Measurements from ENCODE around the gene PPP6R3.

Gene PPP6R3

DNA sequence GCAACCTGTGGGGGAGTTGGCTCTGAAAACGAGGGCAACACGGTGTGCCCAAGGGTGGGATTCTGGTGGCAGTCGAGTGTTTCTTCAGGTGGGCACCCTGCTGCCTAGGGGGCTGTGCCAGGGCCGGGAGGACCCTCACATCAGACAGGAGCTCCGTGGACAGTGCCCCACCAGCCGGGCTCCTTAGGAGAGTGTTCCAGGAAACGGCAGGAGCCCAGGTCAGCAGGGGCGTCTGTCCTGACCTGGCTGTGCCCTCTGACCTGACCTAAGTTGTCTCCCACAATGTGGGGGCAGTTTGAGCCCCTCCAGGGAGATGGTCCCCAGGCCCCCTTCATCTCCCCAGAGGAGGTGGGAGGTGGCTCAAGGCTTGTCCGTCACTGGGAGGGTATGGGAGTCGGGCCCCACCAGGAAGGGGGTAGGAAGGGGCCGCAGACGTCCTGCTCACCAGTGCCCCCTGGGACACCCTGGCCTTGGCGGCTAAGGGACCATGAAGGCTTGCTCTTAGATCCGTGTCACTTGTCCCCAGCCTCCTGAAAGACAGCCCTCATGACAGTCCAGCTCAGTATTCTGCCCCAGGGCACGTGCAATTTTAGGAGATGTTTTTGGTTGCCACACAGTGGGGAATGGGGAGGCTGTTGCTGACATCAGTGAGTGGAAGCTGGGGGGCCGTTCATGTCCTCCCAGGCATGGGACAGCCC lies 191.6 kb downstream of the PPP6R3 start:
- ATAC-seq = no peak
- Mint-ChIP-seq H3K4me3 (no peak overlapping the region), H3K4me1 (no peaks in the 10 kb centered on the region), H3K27ac (no peak overlapping the region), H3K9me3 (peaks cover 4% of the 10 kb centered on the region), H3K36me3 (no peaks in the 10 kb centered on the region)
- DNase-seq (ENCODE audit: low spot score in 2 of 2) = no peak

DNA sequence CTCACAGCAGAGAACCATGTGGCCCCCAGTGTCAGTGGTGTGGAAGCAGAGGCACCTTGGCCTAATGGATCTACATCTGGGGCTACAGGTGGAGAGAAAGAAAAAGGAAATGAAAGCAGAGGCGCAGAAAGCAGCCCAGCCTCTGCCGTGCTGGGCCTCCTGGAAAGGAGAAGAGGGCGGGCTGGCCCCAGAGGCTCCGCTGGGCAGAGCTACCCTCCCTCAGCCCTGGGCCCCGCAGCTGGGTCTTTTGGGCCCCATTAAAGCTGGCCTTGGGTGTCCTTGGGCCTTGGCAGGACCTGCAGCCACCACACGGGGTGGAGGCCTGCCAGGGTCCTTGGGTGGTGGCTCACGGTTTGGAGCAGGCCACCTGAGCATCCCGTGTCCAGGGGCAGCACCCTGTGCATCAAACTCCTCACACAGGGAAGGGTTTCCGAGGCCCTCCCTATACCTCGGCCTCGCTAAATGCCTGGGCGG lies 192.2 kb downstream of the PPP6R3 start:
- Mint-ChIP-seq H3K9me3 (no peaks in the 10 kb centered on the region), H3K36me3 (no peaks in the 10 kb centered on the region), H3K4me3 (no peak overlapping the region), H3K27ac (no peak overlapping the region), H3K4me1 (no peaks in the 10 kb centered on the region)
- ATAC-seq = no peak
- DNase-seq (ENCODE audit: low spot score in 2 of 2) = no peak

DNA sequence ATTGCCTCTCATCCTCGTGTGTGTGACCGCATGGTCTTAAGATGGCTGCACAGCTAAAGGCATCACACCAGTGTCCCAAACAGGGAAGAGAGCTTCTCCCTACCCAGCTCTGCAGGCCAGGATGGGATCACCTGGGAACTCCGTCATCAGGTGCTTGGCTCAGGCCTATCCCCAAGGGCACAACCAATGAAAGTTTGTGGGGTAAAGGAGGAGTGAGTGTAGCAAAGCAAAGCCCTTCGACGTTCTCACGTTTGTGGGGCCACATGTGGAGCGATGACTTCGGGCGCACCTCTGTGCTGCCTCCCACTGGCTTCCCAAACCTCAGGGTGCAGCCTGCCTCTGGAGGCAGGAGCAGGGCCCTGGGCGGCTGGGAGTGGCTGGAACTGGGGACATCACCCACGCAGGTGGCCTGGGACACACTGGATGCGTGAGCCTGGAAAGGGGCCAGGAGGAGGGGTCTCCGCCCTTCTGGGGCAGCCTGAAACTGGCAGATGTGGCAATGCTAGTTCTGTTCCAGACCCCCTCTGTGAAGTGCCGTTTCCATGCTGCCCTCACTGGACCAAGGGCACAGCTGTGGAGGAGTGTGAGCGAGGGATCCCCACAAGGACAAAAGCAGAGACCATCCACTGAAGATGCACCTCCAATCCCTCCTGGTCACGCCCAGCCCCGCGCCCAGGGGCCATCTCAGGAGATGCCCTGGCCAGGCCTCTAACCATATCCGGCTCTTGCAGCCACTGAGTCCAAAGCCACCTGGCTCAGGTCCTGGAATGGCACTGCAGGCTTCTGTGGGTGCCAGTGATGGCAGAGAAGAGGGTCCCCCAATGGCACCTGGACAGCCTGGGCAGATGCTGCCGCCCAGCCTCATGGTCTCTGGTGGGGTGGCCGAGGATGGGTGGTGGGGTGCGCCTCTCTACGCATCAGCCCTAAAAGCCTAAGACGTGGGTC lies 193.2 kb downstream of the PPP6R3 start:
- Mint-ChIP-seq H3K27ac (no peak overlapping the region), H3K4me3 (no peak overlapping the region), H3K36me3 (no peaks in the 10 kb centered on the region), H3K9me3 (no peaks in the 10 kb centered on the region), H3K4me1 (no peaks in the 10 kb centered on the region)
- ATAC-seq = no peak
- no peak for DNase-seq (ENCODE audit: low spot score in 2 of 2)

DNA sequence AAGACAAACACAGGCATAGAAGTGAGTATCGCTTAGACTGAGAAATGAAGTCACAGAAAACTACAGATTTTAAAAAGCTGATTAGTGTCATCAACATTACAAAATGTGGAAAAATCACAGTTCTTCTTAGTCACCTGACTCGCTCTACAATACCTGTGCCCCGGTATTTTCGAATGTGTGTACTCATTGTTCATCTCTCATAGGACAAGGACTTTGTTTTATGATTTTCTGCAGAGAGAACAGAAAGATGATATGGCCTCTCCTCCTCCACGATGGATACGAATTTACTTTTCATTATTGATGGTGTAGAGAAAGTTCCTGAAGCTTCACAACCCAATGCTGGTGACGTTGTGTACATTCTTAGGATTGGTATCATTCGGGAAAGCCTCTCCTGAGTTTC lies 194.4 kb downstream of the PPP6R3 start:
- Mint-ChIP-seq H3K4me3 (no peak overlapping the region), H3K9me3 (no peaks in the 10 kb centered on the region), H3K36me3 (no peaks in the 10 kb centered on the region), H3K27ac (no peak overlapping the region), H3K4me1 (no peaks in the 10 kb centered on the region)
- ATAC-seq = no peak
- no peak for DNase-seq (ENCODE audit: low spot score in 2 of 2)

DNA sequence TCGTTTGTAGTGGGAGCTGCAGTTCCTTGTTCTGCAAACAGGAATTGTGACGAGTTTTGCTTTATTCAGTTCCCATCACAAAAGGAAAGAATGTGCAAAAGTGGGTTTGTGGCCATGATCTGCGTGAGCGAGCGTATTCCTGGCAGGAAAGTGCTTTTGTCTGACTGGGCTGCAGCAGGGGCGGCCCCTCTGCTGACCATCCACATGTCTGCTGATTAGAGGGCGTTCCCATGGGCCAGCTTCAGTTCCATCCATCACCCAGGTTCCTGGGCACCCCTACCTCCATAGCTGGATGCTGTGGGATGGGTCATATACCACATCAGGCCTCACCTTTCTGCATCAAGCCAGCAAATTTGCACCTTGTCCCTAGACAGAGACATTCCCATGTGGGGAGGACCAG lies 194.9 kb downstream of the PPP6R3 start:
- H3K9me3 Mint-ChIP-seq = no peaks in the 10 kb centered on the region
- no peaks in the 10 kb centered on the region for H3K4me1 Mint-ChIP-seq
- no peak for ATAC-seq
- H3K27ac Mint-ChIP-seq = no peak overlapping the region
- no peak overlapping the region for H3K4me3 Mint-ChIP-seq
- DNase-seq (ENCODE audit: low spot score in 2 of 2) = no peak
- no peaks in the 10 kb centered on the region for H3K36me3 Mint-ChIP-seq

DNA sequence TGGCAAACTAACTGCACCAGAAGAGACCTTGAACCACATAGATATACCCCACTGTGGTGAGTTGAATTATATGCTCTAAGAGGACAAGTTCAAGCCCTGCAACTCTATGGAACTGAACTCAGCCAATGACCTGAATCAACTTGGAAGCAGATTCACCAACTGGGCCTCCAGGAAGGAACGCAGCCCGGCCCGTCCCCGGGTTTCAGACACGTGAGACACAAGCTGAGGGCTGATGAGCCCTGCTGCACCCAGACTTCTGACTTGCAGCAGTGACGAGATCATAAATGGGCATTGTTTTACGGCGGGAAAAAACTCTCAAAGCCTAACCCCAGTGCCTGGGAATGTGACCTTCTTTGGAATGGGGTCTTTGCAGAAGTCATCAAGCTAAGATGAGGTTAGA lies 195.3 kb downstream of the PPP6R3 start:
- Mint-ChIP-seq H3K4me1 (no peaks in the 10 kb centered on the region), H3K4me3 (no peak overlapping the region), H3K27ac (no peak overlapping the region), H3K36me3 (no peaks in the 10 kb centered on the region), H3K9me3 (no peaks in the 10 kb centered on the region)
- ATAC-seq = no peak
- no peak for DNase-seq (ENCODE audit: low spot score in 2 of 2)

DNA sequence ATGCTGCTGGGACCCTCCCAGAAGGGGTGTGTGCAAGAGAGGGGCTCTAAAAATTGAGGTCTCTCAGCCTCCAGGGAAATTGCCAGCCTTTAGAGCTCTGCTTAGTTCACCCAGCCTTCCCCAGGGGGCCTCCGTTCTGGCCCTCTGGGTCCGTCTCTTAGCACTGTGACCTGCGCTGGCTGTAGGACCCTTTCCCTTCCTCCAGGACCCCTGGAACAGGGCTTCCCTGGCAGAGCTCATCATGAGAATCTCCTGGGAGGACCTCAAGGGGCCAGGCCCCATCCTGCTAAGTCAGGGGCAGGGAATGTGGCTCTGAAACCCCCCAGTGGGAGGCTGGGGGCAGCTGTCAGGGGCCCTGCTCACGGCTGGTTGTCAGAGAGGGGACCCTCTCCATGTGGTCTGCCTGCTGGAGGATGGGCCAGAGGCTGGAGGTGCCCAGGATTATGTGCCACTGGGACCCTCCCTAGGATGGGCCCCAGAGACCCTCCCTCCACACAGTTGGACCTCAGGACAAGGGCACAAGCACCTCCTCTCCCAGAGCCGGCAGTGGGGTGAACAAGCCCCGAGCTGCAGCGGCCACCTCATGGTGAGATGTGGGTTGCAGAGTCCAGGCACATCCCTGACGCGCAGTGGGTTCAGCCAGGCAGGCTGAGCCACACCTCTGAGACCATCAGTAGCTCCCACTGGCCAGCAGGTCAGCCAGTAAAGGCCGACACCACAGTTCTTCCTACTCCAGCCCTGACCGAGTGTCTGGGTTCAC lies 196.6 kb downstream of the PPP6R3 start:
- no peak overlapping the region for H3K4me3 Mint-ChIP-seq
- no peak for DNase-seq (ENCODE audit: low spot score in 2 of 2)

DNA sequence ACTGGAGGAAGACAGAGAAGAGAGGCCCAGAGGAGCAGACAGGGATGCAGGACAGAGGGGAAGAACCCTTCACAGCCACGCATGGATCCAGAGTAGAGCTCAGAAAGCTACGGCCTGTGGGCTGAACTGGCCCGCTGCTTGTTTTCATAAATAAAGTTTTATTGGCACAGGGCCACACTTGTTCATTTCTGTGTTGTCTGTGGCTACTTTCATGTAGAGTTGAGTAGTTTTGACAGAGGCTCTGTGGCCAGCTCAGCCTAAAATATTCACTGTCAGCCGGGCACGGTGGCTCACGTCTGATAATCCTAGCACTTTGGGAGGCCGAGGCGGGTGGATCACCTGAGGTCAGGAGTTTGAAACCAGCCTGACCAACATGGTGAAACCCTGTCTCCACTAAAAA lies 197.5 kb downstream of the PPP6R3 start:
- Mint-ChIP-seq H3K9me3 (no peaks in the 10 kb centered on the region), H3K4me1 (no peaks in the 10 kb centered on the region), H3K36me3 (no peaks in the 10 kb centered on the region), H3K27ac (no peak overlapping the region), H3K4me3 (no peak overlapping the region)
- DNase-seq (ENCODE audit: low spot score in 2 of 2) = no peak
- ATAC-seq = no peak

More for the DNA sequence above, 196.6 kb downstream of the PPP6R3 start:
- H3K36me3 Mint-ChIP-seq = no peaks in the 10 kb centered on the region
- no peaks in the 10 kb centered on the region for H3K4me1 Mint-ChIP-seq
- no peak overlapping the region for H3K27ac Mint-ChIP-seq
- no peak for ATAC-seq
- H3K9me3 Mint-ChIP-seq = no peaks in the 10 kb centered on the region

DNA sequence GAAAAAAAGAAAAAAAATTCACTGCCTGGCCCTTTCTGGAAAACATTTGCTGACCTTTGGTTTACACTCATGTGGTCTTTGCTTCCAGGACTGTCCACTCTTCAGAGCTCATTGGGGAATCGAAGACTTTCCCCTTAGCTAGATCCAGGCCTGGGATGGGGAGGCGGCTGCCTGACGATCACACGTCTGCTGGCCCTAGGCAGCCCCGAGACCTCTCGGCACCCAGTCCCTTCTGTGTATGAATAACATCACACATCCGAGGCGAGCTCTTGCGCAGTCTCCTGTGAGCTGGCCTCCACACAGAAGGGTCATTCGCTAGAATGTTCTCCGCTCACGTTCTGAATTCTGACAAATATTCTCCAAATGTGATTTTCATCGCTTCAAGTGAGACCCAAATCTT lies 198.1 kb downstream of the PPP6R3 start:
- ATAC-seq (no peak), DNase-seq (ENCODE audit: low spot score in 2 of 2) (no peak)
- Mint-ChIP-seq H3K4me1 (no peaks in the 10 kb centered on the region), H3K27ac (no peak overlapping the region), H3K9me3 (no peaks in the 10 kb centered on the region), H3K4me3 (no peak overlapping the region), H3K36me3 (no peaks in the 10 kb centered on the region)

DNA sequence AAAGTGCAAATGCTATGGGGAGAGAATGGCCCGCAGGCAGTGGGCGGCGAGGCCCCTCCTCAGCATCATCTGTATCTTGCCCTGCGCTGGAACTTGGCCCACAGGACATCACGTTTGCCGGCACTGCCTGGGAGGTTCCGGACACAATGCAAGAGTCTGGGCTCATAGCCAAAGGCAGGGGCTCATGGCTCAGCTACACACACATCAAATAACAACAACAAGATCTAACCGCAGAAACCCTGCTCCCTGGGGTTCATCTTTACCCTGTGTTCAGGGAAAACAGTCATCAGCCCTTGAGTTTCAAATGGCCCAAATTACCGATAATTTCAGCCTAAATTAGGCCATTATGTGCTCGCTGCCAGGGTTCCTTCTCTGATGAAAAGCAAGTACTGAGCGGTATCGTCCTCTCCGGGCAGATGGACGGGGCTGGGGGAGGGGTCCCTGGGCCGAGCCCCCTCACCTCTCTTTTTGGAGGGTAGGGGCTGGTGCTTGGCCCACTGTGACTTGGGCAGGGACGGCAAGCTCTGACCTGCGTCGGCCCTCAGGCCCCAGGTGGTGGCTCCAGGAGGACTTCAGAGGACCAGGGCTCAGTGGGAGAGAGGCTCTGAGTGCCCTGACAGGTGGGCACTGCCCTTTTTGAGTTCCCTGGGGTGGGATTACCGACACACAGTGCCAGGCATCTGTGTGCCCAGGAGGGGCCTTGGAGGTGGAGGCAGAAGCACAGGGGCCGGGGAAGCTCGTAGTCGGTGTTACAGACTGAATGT lies 198.8 kb downstream of the PPP6R3 start:
- Mint-ChIP-seq H3K4me3 (no peak overlapping the region), H3K9me3 (no peaks in the 10 kb centered on the region), H3K36me3 (no peaks in the 10 kb centered on the region), H3K27ac (no peak overlapping the region), H3K4me1 (no peaks in the 10 kb centered on the region)
- ATAC-seq = no peak
- DNase-seq (ENCODE audit: low spot score in 2 of 2) = no peak

DNA sequence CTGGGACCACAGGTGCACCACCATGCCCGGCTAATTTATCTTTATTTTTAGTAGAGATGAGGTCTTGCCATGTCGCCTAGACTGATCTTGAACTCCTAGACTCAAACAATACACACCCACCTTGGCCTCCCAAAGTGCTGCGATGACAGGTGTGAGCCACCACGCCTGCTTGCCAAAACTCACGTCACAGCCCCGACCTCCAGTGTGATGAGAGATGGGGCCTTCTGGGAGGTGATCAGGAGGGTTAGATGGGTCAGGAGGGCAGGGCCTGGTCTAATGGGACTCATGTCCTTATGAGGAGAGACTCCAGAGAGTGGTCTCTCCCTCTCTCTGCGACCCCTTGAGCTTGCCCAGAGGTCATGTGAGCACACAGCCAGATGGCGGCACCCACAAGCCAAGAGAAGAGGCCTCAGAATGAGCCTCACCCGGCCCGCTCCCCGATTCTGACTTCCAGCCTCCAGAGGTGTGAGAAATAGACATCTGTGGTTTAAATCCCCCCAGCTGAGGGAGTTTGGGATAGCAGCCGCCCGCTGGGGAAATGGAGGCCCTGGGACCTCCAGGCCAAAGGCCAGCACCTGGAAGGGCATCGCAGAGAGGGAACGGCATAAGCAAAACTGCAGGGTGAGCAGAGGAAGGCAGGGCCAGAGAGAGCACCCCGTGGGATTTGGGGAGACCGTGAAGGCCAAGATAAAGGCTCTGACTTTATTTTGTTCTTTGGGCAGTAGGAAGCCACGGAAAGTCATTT lies 199.7 kb downstream of the PPP6R3 start:
- Mint-ChIP-seq H3K4me1 (no peaks in the 10 kb centered on the region), H3K36me3 (no peaks in the 10 kb centered on the region), H3K9me3 (no peaks in the 10 kb centered on the region), H3K4me3 (no peak overlapping the region), H3K27ac (no peak overlapping the region)
- DNase-seq (ENCODE audit: low spot score in 2 of 2) (no peak), ATAC-seq (no peak)

DNA sequence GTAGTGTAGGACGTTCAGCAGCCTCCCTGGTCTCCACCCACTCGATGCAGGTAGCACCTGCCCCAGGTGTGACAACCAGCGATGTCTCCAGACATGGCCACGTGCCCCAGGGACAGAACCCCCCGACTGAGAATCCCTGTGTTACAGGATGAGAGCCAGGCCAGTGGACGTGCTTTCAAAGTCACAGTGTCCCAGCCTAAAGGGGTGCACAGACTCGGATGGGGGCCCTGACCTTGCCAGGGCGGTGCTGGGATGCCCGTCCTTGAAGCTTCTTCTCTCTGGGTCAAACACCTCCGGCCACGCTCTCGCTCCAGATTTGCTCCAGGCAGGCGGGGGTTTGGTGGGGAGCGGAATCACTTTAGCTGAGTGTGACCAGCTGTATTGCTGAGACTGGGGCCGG lies 200.5 kb downstream of the PPP6R3 start:
- no peaks in the 10 kb centered on the region for H3K9me3 Mint-ChIP-seq
- DNase-seq (ENCODE audit: low spot score in 2 of 2) = no peak
- H3K4me1 Mint-ChIP-seq = no peaks in the 10 kb centered on the region
- no peak for ATAC-seq
- no peaks in the 10 kb centered on the region for H3K36me3 Mint-ChIP-seq
- no peak overlapping the region for H3K4me3 Mint-ChIP-seq
- H3K27ac Mint-ChIP-seq = no peak overlapping the region

DNA sequence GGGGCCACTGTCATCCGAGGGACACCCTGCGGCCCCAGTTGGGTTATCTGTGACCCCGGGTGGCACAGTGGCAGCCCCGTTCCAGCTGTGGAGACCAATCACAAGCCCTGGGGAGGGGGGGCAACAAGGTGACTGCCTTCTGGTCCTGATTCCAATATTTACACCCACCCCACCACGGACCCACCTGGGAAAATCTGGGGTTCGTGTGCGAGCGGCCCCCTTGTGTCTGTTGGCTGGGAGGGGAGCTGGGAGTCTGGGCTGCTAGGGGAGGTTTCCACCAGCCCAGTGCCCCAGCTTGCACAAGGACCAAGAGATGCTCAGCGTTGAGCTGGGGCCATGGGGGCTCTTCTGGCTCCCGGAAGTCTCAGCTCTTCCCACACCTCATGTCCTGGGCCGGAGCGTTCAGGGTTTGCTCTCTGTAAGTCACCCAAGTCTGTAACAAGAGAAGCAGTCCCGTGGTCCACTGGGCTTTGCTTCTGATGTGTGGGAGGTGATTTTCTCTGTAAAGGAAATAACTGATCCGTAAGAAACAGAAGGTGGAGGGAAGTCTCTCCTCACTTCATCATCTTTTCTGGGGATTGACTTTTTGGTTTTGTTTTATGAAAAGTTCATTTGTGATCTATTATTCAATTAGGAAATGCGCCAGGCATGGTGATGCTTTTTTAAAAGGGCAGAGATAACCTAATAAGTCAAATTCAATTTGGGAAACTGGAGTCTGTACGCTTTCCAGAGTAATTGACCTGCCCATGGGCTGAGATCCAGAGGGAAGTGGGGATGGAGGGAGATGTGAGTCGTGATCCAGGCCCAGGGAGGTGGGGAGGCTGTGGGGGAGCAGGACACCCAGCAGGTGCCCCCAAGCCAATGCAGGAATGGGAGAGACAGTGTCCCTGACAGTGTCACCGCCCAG lies 201.4 kb downstream of the PPP6R3 start:
- H3K36me3 Mint-ChIP-seq = no peaks in the 10 kb centered on the region
- ATAC-seq (no peak), DNase-seq (ENCODE audit: low spot score in 2 of 2) (no peak)
- no peaks in the 10 kb centered on the region for H3K4me1 Mint-ChIP-seq
- no peak overlapping the region for H3K27ac Mint-ChIP-seq
- no peaks in the 10 kb centered on the region for H3K9me3 Mint-ChIP-seq
- no peak overlapping the region for H3K4me3 Mint-ChIP-seq

Measured in stimulated activated effector memory CD8-positive, alpha-beta T cell treated with anti-CD3 and anti-CD28 coated beads, Interleukin-12 subunit alpha, Interleukin-12 subunit beta, amount 100 ng/mL, for 72 hours (primary cell).